Measurements from ENCODE around the gene EME2. TPM values are rescaled to one million over a fixed set of nuclear protein-coding genes. Genes with fewer than 3 reads are reported as not detected.
A peak's percentile ranks its signal among the peaks of the same experiment; 100 is the strongest.

Gene EME2, protein sequence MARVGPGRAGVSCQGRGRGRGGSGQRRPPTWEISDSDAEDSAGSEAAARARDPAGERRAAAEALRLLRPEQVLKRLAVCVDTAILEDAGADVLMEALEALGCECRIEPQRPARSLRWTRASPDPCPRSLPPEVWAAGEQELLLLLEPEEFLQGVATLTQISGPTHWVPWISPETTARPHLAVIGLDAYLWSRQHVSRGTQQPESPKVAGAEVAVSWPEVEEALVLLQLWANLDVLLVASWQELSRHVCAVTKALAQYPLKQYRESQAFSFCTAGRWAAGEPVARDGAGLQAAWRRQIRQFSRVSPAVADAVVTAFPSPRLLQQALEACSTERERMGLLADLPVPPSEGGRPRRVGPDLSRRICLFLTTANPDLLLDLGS
- 7.5 and 14.0 TPM in 2 replicates for total RNA-seq

DNA sequence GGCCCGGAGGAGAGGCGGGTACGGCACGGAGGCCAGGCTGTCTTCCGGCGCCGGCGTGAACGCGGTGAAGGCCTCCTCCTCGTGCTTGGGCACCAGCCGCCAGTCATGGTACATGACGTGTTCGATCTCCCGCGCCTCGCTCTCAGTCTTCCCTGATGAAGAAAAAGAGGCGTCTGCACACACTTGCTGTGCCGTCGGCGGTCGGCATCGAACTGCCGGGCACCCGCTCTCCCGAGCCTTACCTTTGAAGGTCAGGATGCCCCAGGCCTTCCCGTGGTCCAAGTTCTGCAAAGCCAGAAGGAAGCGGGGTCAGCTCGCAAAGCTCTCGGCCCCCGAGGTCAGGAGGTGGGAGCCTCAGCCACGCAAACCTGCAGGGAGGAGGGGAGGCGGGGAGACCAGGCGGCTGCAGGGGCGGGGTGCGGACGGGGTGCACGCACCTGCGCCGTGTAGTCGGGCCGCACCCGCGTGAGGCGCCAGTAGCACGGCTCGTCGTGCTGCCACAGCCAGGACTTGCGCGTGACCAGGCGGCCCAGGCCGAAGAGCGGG is at the start of gene EME2:
TSS of gene EME2 (plus strand) at position 449 of the 546 bp plus-strand sequence. CDS start 418 bp downstream, outside the sequence.
- DNase-seq (ENCODE audit: low read depth): no peak
- TF ChIP-seq, protein P1, sequence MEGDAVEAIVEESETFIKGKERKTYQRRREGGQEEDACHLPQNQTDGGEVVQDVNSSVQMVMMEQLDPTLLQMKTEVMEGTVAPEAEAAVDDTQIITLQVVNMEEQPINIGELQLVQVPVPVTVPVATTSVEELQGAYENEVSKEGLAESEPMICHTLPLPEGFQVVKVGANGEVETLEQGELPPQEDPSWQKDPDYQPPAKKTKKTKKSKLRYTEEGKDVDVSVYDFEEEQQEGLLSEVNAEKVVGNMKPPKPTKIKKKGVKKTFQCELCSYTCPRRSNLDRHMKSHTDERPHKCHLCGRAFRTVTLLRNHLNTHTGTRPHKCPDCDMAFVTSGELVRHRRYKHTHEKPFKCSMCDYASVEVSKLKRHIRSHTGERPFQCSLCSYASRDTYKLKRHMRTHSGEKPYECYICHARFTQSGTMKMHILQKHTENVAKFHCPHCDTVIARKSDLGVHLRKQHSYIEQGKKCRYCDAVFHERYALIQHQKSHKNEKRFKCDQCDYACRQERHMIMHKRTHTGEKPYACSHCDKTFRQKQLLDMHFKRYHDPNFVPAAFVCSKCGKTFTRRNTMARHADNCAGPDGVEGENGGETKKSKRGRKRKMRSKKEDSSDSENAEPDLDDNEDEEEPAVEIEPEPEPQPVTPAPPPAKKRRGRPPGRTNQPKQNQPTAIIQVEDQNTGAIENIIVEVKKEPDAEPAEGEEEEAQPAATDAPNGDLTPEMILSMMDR (conservative IDR thresholded peaks at IDR 0.05; ENCODE audit: low read depth, low read length): no peak
- H3K4me3 ChIP-seq (ENCODE audit: low read depth, low read length): peak within 1 kb of the TSS; percentile 85

DNA sequence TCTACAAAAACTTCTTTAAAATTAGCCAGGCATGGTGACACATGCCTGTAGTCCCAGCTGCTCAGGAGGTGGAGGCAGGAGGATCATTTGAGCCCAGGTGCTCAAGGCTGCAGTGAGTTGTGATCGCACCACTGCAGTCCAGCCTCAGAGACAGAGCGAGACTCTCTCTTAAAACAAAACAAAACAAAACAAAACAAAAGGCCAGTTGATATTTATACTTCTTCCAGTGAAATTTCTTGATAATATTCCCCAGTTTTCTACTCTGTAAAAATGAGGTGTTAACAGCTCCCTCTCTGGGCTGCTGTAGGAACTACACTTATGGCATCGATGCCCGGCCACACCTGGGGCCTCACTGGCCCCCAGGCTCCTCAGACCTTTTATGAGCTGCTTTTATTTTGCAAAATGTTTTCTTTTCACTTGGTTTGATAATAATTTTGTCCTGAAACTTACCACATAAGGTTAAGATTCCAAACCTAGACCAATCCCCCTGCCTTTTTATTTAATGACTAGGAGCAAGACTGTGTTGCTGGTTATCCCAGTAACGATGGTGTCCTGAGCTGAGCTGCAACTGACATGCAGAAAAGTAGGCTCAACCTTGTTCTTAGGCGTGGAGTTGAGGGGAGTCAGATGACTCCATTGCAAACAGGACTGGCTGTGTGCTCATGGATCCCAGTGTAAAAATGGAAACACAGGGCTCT is 49.0 kb upstream of the EME2 start:
- no peak overlapping the region for H3K4me3 ChIP-seq (ENCODE audit: low read depth, low read length)
- TF ChIP-seq, protein P1 (conservative IDR thresholded peaks at IDR 0.05; ENCODE audit: low read depth, low read length): peak; percentile 81
- DNase-seq (ENCODE audit: low read depth): no peak

DNA sequence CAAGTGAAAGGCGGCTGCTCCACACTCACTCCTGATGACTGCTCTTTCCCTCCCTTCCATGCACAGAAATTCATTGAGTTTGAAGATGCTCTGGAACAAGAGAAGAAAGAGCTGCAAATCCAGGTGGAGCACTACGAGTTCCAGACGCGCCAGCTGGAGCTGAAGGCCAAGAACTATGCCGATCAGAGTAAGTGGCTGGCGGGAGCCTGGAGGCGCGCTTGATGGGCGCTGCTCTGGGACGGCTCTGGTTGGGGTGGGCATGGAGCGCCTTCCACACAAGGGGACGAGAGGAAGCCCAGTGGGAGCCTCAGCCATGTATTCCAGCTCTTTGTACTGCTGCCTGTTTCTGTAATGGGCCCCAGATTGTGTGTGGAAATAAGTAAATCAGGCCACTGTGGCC is 48.1 kb upstream of the EME2 start:
- no peak for DNase-seq (ENCODE audit: low read depth)
- TF ChIP-seq, protein P1 (conservative IDR thresholded peaks at IDR 0.05; ENCODE audit: low read depth, low read length): no peak
- H3K4me3 ChIP-seq (ENCODE audit: low read depth, low read length): no peak overlapping the region

DNA sequence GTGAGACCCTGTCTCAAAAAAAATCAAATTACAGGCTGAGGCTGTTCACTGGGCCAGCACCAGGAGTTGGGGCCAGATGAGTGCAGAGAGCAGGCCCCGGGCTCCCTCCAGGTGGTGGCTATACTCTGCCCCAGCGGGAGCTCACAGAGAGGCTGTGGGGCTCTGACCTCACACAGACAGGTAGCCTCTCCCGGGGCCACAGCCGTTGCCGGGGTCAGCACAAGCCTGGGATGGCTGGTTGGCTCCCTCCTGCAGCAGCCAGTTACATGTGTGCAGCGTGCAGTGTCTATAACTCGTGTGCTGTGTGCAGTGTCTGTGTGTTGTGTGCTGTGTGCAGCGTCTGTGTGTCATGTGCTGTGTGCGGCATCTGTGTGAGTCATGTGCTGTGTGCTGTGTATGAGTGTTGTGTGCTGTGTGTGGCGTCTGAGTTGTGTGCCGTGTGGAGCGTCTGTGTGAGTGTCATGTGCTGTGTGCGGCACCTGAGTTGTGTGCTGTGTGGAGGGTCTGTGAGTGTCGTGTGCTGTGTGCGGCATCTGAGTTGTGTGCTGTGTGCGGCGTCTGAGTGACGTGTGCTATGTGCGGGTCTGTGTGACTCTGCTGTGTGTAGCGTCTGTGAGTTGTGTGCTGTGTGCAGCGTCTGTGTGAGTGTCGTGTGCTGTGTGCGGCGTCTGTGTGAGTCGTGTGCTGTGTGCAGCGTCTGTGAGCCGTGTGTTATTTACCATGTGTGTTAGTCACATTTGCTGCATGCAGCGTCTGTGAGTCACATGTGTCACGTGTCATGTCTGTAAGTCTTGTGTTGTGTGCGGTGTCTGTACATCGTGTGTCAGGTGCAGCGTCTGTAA is 45.7 kb upstream of the EME2 start:
- DNase-seq (ENCODE audit: low read depth): no peak
- TF ChIP-seq, protein P1 (conservative IDR thresholded peaks at IDR 0.05; ENCODE audit: low read depth, low read length): no peak
- no peak overlapping the region for H3K4me3 ChIP-seq (ENCODE audit: low read depth, low read length)

DNA sequence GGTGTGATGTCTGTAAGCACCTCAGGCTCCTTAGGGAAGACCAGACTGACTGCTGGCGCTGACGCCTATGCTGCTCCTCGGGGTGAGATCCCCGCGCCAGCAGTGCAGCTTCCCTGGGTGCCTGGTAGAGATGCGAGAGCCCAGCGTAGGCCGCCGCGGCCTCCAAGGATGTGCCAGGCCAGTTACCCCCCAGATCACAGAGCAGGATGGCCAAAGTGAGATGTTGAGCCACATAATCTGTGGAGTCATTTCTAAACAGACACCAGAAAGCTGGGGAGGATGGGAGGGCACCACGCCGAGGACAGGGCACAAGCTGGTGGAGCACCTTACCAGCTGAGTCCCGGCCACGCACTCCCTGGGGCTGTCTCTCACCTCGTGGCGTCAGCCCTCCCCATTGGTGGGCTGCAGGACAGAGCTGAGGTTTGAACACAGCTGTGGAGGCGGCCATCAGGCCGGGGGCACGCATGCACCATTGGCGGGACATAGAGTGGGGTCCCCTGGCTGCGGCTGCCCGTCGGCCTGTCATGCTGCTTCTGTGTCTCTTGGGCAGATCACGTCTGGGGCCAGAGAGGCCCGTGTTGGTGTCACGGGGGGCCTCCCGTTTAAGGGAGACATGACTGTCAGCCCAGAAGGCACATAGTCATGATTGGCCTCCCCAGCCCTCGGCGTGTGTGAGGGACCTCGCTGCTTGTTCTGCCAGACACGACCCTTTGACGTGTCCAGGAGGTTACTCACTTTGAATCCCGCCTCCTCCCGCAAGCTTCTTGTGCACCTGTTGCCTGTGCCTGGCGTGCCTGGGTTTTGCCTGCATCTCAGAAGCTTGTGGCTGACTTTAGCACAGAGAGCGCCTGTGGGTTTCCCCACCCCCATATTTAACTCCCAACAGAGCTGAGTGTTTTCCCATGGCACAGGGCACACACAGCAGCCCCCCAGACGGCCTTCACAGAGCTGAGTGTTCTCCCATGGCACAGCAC is 44.7 kb upstream of the EME2 start:
- no peak overlapping the region for H3K4me3 ChIP-seq (ENCODE audit: low read depth, low read length)
- DNase-seq (ENCODE audit: low read depth): no peak
- TF ChIP-seq, protein P1 (conservative IDR thresholded peaks at IDR 0.05; ENCODE audit: low read depth, low read length): no peak
